ENCODE results near the gene CAVIN2.

DNA sequence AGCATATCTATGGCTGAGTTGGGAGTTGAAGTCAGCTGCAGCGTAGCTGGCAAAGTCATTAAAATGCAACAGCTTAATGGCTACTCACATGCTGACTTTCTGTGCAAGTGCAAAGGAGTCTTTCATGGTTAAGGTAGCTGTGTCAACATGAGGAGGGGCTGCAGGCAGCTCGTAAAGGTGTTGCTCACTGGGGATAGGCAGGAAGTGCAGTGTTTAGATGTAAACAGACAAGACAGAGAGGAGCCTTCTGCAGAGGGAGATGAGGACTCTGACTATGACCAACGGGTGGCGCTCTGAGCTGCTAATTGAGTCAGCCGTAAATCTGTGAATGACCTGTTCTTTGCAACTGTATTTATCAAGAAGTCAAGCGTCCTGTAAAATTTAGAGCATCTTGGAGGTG, 22.3 kb upstream of the CAVIN2 start:
- TF ChIP-seq CTCF (IDR thresholded peaks at IDR 0.05): peak; percentile 56
- no peak for TF ChIP-seq FOXJ3 (CRISPR knock-in tag; IDR thresholded peaks at IDR 0.05; ENCODE audit: borderline replicate concordance)
- TF ChIP-seq, protein P1, sequence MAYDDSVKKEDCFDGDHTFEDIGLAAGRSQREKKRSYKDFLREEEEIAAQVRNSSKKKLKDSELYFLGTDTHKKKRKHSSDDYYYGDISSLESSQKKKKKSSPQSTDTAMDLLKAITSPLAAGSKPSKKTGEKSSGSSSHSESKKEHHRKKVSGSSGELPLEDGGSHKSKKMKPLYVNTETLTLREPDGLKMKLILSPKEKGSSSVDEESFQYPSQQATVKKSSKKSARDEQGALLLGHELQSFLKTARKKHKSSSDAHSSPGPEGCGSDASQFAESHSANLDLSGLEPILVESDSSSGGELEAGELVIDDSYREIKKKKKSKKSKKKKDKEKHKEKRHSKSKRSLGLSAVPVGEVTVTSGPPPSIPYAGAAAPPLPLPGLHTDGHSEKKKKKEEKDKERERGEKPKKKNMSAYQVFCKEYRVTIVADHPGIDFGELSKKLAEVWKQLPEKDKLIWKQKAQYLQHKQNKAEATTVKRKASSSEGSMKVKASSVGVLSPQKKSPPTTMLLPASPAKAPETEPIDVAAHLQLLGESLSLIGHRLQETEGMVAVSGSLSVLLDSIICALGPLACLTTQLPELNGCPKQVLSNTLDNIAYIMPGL (CRISPR knock-in tag; IDR thresholded peaks at IDR 0.05): no peak
- TF ChIP-seq CREB1 (CRISPR knock-in tag; IDR thresholded peaks at IDR 0.05): no peak
- TF ChIP-seq, protein P2, sequence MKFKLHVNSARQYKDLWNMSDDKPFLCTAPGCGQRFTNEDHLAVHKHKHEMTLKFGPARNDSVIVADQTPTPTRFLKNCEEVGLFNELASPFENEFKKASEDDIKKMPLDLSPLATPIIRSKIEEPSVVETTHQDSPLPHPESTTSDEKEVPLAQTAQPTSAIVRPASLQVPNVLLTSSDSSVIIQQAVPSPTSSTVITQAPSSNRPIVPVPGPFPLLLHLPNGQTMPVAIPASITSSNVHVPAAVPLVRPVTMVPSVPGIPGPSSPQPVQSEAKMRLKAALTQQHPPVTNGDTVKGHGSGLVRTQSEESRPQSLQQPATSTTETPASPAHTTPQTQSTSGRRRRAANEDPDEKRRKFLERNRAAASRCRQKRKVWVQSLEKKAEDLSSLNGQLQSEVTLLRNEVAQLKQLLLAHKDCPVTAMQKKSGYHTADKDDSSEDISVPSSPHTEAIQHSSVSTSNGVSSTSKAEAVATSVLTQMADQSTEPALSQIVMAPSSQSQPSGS (CRISPR knock-in tag; IDR thresholded peaks at IDR 0.05; ENCODE audit: borderline replicate concordance, low read depth): no peak
- no peak for TF ChIP-seq ZNF232 (CRISPR knock-in tag; IDR thresholded peaks at IDR 0.05)
- TF ChIP-seq, protein P3, sequence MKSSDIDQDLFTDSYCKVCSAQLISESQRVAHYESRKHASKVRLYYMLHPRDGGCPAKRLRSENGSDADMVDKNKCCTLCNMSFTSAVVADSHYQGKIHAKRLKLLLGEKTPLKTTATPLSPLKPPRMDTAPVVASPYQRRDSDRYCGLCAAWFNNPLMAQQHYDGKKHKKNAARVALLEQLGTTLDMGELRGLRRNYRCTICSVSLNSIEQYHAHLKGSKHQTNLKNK (CRISPR knock-in tag; IDR thresholded peaks at IDR 0.05): no peak
